Stimulated activated CD4-positive, alpha-beta T cell treated with anti-CD3 and anti-CD28 coated beads, TNF-alpha, amount 100 ng/mL, for 24 hours (primary cell): ENCODE data around the gene CDC6.

ENCODE experiments used
- DNase-seq, 3 experiments: peaks; one replicate each; pipeline ENCODE4 v3.0.0-alpha.2; 2020; ENCODE audit warnings: low read depth in 3 of 3

The CDC6 gene

GRCh38 chr17:40351359-40352236 lies 63.9 kb downstream of the CDC6 start:
- no peak for DNase-seq

- no peak for DNase-seq
Observed at GRCh38 chr17:40352237-40352778, 64.6 kb downstream of the CDC6 start.

GRCh38 chr17:40352779-40353394 lies 65.2 kb downstream of the CDC6 start:
- DNase-seq = no peak
